LNCaP clone FGC (cell line): ENCODE data around the gene MED10.

Source experiments
- DNase-seq: peaks from one replicate; pipeline ENCODE4 v3.0.0-alpha.2; 2011; ENCODE audit warnings: low read depth
- H3K4me3 ChIP-seq: 2 replicates; pipeline ENCODE4 v1.5.1; 2011; ENCODE audit warnings: mild to moderate bottlenecking, low read depth, low read length, control low read depth
- CTCF ChIP-seq: IDR thresholded peaks from 2 replicates; pipeline ENCODE4 v1.5.1; 2012; ENCODE audit warnings: mild to moderate bottlenecking; ENCODE audit not compliant: control insufficient read depth, insufficient read depth; ENCODE audit errors: extremely low read depth

The MED10 gene

GRCh38 chr5:6418679-6419276, 40.4 kb upstream of the MED10 start:
- no peak overlapping the region for H3K4me3 ChIP-seq
- DNase-seq = no peak
- no peak for TF ChIP-seq CTCF

DNA sequence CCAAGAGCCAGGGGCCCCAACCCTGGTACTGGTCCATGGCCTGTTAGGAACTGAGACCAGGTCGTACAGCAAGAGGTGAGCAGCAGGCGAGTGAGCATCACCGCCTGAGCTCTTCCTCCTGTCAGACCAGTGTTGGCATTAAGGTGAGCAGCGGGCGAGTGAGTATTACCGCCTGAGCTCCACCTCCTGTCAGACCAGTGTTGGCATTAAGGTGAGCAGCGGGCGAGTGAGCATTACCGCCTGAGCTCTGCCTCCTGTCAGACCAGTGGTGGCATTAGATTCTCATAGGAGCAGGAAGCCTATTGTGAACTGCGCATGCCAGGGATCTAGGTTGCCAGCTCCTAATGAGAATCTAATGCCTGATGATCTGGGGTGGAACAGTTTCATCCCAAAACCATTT, 39.3 kb upstream of the MED10 start:
- no peak for TF ChIP-seq CTCF
- no peak overlapping the region for H3K4me3 ChIP-seq

GRCh38 chr5:6412811-6413210, 34.5 kb upstream of the MED10 start:
- DNase-seq = no peak
- no peak overlapping the region for H3K4me3 ChIP-seq
- TF ChIP-seq CTCF = no peak

More for the DNA sequence above, 39.3 kb upstream of the MED10 start:
- no peak for DNase-seq

GRCh38 chr5:6411141-6411540, 32.8 kb upstream of the MED10 start:
- no peak for TF ChIP-seq CTCF
- no peak overlapping the region for H3K4me3 ChIP-seq
- no peak for DNase-seq

- no peak for TF ChIP-seq CTCF
- no peak for DNase-seq
- H3K4me3 ChIP-seq = no peak overlapping the region
These were observed 32.1 kb upstream of the MED10 start for GRCh38 chr5:6410421-6410820.

- TF ChIP-seq CTCF = no peak
- DNase-seq = no peak
- H3K4me3 ChIP-seq = no peak overlapping the region
These were observed 30.5 kb upstream of the MED10 start for GRCh38 chr5:6408627-6409446.
